Suppressor macrophage (primary cell): ENCODE data around the gene LTBP1.
"Not testable (repeated sequence)": the region's sequence is repeated elsewhere in the genome, so short reads cannot be mapped to it uniquely, and the experiment has no call there.

Source experiments
- DNase-seq, 4 experiments: peaks; one replicate each; pipeline ENCODE4 v3.0.0-alpha.2; 2020 to 2022

The LTBP1 gene

GRCh38 chr2:33158482-33159003 lies 211.8 kb downstream of the LTBP1 start:
- no peak for DNase-seq

- DNase-seq, result no peak
Observed at GRCh38 chr2:33160191-33160590, 213.4 kb downstream of the LTBP1 start.

GRCh38 chr2:33166287-33166881 lies 219.6 kb downstream of the LTBP1 start:
- no peak for DNase-seq

GRCh38 chr2:33167622-33168245 lies 221.0 kb downstream of the LTBP1 start:
- DNase-seq, result no peak

GRCh38 chr2:33168425-33168824 lies 221.7 kb downstream of the LTBP1 start:
- no peak for DNase-seq

- no peak for DNase-seq
Observed at GRCh38 chr2:33168922-33169321, 222.2 kb downstream of the LTBP1 start.

- DNase-seq, result not testable (repeated sequence)
Observed at GRCh38 chr2:33170251-33170650, 223.5 kb downstream of the LTBP1 start.

- no peak for DNase-seq
Observed at GRCh38 chr2:33177627-33178026, 230.9 kb downstream of the LTBP1 start.

- no peak for DNase-seq
Observed at GRCh38 chr2:33178209-33178608, 231.5 kb downstream of the LTBP1 start.

- no peak for DNase-seq
Observed at GRCh38 chr2:33180915-33181314, 234.2 kb downstream of the LTBP1 start.

- no peak for DNase-seq
Observed at GRCh38 chr2:33181466-33181865, 234.7 kb downstream of the LTBP1 start.

GRCh38 chr2:33184041-33184440 lies 237.3 kb downstream of the LTBP1 start:
- no peak for DNase-seq

GRCh38 chr2:33186937-33187336 lies 240.2 kb downstream of the LTBP1 start:
- DNase-seq, result no peak

GRCh38 chr2:33188799-33189198 lies 242.0 kb downstream of the LTBP1 start:
- no peak for DNase-seq

GRCh38 chr2:33190393-33190937 lies 243.7 kb downstream of the LTBP1 start:
- no peak for DNase-seq

- DNase-seq, result no peak
Observed at GRCh38 chr2:33195891-33196290, 249.1 kb downstream of the LTBP1 start.

GRCh38 chr2:33196700-33197099 lies 249.9 kb downstream of the LTBP1 start:
- no peak for DNase-seq

- DNase-seq, result no peak
Observed at GRCh38 chr2:33197198-33197938, 250.6 kb downstream of the LTBP1 start.

GRCh38 chr2:33202641-33203522 lies 256.1 kb downstream of the LTBP1 start:
- no peak for DNase-seq

GRCh38 chr2:33204945-33205344 lies 258.2 kb downstream of the LTBP1 start:
- no peak for DNase-seq

GRCh38 chr2:33205693-33206434 lies 259.1 kb downstream of the LTBP1 start:
- no peak for DNase-seq
